Islet precursor cell (in vitro differentiated cells): Measurements from ENCODE around the gene CBX1.

Experiments
- DNase-seq: peaks from one replicate; pipeline ENCODE4 v3.0.0-alpha.2; 2018

The CBX1 gene

DNA sequence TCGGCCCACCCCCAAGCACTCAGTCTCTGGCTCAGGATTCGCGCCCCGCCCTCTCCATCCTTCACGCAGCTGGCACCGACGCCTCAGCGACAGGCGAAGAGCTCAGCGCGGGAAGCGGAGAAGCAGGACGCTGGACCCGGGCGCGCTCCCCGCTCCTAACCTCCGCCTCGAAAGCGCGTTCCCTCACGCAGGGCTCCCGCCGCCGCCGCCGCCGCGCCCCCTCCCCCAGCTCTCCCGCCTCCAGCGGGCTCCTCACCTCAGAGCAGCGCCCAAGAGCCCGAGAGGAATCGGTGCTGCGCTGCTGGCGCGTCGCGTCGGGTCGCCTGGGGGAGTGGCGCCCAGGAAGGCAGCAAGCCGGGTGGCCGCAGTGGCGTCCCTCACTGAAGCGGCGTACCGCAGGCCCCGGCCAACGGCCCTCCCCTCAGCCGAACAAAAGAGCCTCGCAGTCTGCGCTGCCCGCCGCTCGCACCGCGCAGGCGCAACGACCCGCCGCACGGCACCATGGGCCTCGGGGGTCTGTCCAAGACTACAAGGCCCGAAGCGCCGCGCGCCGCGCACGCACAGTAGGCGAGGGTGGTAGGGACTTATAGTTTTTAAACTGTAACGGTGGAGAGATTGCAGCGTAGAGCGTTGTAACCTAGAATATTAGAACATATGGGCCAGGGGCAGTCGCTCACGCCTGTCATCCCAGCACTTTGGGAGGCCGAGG is at the start of gene CBX1:
TSS of gene CBX1 (minus strand) at position 467 of the 709 bp plus-strand sequence. CDS start 24,474 bp downstream, outside the sequence.
- DNase-seq, result peak; percentile 99

DNA sequence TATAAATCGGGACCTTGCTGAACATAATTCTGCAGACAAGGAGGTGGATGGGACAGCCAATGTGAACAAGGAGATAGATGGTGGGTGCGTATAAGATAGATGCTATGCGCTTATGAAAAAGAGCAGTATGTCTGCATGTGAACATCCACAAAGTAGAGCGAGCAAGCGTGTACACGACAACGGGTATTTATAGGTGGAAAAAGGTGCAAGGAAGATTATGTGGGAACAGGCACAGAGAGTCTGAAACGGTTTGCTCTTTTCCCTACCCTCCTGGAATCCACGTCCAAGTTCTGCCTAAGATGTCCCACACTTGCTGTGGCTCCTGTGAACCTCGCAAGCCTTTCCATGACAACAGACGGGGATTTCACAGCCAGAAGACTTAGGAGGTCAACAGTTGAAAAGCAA is 49.3 kb upstream of the CBX1 start:
- no peak for DNase-seq

DNA sequence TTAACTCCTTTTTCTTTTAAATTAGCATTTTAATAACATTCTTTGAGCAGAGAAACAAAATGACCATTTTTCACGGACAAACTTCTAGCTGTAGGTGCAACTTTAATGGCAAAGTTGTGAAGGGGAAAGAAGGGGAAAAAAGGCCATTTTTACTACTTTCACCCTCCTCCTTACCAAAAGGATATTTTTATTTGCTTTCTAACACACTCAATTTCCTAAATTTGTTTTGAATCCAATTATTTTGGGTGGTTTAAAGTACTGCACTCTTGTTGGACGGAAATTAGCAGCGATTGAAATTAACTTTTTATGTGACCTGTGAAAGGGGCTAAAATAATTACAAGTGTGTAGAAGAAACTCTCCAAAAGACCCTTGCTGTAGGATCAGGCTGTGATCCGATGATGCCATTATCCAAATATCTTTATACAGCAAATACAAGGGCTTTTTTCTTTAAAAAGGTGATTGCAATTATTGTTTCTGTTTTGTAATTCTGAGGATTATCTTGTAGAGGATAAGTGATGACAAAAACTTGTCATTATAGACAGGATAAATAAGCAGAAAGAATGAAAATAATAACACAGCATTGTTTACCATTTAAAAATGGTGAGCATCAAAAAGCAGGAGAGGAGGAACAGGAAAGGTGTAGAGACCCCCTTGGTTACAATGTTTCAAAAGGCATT is 48.6 kb upstream of the CBX1 start:
- DNase-seq, result no peak

DNA sequence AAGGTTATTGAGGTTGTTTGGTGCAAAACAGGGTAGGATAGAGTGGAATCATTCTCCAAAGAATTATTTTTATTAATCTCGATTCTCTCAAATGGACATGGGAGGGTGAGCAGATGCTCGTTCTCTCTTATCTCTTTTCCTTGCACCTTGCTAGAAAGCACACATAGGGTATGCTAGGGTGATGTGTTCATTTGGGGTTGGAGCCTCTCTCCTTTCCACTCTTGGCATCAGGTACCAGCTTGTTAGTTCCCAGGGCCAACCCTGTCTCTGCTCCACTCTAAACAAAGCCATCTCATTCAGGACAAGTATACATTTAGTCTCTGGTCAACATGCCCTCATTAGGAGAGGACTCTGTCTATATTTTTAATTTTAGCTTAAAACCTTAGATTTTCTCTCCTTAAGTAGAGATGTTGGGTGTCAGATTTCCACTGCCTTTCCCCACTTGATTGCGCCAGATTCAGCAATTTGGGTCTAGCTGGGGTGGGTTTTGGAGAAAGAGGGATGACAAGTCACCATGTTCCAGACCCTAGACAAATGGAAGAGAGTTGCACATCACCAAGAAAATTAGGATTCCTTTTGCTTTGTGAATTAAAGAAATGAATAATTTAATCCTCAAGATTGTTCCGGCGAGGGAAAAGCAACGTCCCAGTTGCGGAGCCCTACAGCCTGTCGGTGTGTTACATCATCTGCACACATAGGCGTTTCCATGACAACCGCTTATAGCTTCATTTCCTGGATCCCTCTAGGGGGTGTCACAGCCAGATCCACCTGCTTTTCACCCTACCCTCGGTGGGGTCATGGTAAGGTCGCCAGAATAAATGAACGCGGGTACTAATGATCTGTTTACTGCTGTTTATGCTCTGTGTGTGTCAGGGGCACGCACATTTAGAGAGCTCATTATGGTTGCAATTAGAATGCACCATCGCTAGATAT is 47.8 kb upstream of the CBX1 start:
- no peak for DNase-seq

DNA sequence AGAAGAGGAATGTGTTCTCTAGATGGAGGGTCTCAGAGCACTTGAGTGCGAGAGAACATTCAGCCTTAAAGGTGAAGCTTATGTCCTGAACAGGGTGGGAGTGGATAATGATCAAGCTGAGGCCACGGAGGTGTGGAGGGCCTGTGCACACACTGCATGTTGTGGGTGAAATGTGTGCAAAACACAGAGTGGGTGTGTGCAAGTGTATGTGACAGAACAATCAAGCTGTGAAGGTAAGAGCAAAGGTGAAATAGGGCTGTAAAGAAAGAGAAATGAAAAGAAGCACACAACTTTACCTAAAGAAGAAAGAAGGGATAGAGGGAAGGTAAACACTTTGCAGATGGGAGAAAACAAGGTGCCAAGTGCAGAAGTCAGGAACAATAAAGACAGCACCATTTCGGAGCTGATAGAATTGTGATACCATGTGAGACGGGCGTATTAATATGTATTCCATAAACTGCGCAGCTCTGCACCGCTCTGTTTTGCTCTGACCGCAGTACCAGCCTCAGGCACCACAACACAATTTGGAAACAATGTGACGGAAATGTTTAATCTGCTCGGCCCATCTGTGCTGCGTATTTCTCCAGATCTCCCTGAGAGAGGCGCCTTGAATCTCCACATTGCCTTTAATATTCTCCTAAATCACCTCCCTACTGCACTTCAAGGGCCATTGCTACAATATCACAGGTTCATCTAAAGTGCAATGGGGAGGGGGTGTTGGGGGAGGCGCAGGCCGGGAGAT is 46.9 kb upstream of the CBX1 start:
- DNase-seq, result no peak

DNA sequence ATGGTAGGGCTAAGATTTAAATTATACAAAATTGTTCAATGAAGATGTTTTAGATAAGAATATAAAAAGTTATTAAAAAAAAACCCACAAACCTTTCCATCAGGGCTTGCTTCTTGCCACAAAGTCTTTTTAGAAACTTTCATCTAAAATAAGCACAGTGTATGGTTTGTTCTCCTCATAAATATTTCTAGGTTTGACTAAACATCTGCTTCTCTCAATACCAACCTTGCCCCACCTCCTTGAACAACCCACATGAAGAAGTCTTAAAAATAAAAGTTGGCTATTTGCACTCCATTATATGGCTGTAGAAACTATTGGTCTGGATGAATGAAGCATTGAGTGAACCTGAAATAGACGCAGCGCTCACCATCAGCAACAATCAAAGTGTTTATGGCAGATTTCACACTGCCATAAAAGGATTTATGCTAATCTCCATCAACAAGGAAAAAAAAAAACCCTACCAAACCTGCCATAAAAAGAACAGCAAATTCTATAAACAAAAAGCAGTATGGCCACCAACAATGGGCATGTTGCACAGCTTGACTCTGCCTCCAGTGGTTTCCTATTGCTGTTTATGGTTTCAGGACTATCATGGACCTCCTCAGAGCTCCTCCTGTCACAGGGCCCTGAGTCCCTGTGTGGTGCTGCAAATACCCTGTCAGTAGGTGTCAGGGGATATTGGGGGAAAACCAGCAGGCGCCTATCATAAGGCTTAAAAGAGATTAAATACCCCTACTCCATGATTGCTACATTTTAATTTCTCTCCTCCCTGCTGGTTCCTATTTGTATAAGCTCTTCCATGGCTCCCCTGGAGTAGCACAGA is 43.9 kb upstream of the CBX1 start:
- DNase-seq, result no peak

DNA sequence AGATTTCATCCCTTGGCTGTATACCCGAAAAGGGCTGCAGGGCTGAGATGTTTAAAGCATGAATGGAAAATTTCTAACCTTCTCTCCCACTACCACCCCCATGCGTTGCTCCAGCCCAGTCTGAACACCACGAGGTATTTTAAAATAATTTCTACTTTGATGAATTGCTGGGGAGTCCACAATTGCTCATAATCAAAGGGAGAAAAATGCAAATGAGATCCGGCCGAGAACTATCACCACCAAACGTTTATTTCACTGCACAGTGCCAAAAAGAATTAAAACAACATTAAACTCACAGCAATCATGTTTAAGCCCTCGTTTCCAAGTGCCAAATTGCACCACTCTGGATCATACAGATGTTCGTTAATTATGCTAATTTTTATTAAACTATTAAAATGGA is 43.0 kb upstream of the CBX1 start:
- DNase-seq, result no peak

DNA sequence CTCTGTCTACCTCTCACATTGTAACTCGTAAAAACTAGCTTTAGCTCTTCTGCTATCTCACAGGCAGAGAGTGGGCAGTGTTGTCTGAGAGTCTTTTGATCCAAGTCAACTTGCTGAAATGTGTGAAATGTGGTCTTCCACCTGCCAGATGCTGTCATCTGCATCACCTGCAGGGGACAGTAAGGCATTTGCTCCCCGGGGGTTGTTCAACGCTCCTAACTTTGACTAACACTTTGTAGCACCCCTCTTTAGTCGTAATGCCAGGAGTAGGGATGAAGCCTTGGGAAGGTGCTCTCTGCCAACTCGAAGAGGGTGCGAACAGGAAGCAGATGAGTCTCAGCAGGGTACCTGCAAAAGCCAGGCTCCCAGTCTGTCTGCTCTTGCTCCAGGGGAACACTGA is 42.4 kb upstream of the CBX1 start:
- DNase-seq, result no peak

DNA sequence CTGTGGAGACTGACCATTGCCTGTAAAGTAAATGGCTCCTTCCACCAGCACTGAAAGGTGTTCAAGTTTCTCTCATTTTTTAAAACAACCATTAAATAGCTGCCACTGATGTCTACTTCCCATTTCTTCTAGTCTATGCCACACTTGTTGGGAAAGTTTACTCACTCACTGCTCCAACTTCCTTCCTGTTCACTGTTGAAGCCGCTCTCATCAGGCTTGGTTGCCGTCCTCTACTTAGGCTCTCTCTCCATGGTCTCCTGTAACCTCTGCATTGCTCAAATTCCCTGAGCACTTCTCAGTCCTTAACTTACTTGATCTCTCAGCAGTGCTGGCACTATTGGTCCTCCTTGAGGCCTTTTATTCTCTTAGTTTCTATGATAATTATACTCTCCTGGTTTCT is 38.7 kb upstream of the CBX1 start:
- DNase-seq, result no peak

DNA sequence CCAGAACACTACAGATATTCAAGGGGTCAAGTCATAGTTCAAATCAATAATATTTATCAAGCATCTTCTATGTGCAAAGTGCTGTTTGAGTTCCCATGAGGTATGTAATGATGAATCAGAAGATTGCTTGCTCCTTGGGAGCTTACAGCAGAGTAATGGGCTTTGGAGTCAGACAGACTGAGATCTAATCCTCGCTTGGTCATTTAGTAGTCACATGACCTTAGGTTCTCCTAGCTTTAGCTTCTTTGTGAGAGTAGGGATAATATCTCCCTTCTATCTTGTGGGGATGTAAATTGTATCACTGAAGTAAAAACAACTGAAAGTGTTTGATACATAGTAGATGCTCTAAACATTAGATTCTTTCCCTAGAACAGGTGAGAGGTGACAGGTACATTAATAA is 36.4 kb upstream of the CBX1 start:
- DNase-seq, result no peak

DNA sequence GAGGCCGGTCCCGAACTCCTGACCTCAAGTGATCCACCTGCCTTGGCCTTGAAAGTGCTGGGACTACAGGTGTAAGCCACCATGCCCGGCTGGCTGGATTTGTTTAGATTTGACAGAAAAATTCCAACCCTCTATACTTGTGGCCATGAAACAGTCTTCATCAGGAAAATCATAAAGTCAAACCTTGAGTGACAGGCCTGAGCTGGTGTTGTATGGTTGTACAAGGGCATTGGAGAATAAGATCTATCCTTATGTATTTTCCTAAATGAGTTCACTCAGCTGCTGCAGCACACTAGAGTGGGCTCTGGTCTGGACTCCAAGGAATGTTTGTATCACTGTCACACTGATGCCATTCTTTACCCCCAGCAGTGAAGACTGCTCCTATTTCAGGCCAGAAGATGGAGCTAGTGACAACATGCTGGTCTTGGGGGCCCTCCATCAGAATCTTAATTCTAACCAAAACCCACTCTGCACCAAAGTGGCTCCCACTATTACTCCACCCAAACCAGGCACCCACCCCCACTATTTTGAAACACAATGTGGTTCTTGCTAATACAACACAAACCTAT is 33.7 kb upstream of the CBX1 start:
- no peak for DNase-seq

DNA sequence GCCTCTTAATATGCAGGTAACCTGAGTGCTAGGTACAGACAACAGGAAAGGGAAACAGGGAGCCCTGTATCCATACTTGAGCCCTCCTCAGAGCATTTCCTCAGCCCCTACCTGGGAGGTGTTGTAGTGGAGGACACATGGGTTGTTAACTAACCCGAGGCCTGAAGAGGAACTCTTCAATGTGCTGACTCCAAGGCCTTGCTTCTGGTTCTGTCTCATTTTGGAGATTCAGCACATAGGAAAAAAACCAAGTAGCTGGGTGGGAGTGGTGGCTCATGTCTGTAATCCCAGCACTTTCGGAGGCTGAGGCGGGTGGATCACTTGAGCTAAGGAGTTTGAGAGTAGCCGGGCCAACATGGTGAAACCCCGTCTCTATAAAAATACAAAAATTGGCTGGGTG is 31.1 kb upstream of the CBX1 start:
- no peak for DNase-seq

DNA sequence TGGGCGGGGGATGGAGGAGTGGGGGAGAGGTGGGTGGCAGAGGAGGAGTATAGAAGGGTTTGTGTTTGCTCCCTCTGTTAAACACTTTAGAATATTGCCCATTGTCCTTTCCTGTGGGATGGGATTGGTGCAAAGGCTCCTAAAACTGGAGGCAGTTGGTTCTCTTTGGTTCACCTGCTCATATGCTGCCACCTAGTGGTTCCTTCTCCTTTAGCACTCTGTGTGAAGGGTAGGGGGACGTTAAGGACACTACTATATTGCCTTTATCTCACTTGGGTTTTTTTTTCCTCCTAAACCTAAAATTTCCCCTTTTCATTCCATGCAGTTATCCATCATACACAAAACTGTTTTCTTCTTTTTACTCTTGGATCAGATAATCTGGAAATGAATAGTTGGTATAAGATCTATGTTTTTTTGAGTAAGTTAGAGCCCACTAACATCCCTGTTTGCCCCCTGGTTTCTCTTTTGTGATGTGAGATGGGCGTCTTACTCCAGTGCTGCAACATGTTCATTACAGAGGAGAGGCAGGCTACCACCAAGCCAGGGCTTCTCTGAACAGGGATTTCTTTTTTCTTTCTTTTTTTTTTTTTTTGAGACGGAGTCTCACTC is 30.0 kb upstream of the CBX1 start:
- DNase-seq, result peak; percentile 88

DNA sequence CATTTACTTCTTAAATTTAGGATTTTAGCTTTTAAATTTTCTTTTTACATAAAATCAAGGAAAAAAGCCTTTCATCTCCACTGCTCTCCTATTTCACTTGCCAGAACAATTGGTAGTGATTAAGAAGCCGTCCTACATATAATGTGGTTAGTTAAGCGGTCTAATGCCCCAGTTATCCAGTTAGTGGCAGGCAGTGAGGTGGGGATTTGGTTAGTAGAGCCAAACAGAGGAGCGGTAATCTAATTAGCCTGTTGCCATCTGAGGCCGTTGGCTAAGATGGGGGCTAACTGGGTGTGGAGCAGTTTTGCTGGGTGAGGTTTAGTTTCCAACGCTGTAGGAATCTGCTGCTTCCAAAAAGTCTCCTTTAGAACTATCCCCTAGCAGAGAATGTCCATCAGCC is 28.7 kb upstream of the CBX1 start:
- no peak for DNase-seq

DNA sequence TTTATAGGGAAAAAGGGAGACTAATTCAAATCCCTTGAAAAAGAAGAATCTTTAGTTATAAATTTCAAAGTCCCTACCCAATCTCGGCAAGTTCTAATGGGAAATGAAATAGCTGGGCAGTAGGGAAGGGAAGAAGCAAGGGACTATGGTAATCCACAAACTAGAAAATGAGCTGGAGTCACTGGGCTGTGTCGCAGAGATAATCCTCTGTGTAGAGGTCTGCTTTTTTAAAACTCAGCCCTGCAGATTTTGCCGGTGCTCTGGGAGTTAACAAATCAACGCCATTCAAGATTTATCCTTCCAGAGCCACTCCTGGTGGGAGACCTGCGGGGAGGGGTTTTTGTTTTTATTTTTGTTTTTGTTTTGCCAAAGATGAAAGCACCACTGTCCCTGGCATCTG is 27.1 kb upstream of the CBX1 start:
- DNase-seq, result no peak

DNA sequence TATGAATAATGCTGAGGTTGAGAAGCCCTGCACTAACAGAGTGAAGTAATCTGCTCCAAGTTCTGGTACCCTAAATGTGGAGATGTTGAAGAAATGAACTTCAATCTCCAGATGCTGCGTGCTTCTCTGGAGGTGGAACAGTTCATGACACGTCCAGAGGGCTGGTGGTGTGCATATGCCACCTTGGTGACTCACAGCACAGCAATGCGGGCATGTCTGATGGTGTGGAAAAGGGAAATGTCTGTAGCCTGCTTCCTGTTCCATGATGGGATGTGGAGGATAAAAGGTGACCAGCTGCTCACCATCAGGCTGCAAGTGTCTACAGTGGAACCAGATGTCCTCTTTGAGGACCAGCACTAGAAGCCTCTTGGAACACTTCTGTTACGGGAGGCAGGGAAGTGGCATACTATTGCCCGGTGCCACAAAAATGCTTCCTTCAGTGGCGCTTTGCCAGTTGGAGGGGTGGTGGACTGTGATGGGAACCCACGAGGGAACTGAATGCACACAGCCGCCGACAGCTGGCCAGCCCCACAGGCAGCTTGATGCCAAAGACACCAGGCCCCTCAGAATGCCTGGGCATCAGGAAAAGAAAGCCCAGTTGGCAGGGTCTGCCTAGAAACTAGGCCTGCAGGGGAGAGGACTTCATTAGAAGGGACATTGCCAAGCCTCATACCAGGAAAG is 26.2 kb upstream of the CBX1 start:
- DNase-seq, result peak; percentile 83

DNA sequence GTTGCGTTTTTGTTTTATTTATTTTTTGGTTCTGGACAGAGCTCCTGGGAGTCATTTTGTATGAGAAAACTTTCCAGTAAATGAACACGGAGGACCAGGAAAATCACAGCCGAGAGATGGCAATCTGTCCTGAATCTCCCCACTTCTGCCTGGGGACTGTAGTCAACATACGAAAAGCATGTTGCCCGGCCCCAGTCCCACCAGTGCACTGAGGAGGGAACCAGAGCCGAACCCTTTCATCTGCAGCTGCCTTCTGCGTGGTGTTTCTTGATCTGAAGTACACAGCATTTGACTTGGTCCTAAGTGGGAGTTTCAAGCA is 25.2 kb upstream of the CBX1 start:
- no peak for DNase-seq

DNA sequence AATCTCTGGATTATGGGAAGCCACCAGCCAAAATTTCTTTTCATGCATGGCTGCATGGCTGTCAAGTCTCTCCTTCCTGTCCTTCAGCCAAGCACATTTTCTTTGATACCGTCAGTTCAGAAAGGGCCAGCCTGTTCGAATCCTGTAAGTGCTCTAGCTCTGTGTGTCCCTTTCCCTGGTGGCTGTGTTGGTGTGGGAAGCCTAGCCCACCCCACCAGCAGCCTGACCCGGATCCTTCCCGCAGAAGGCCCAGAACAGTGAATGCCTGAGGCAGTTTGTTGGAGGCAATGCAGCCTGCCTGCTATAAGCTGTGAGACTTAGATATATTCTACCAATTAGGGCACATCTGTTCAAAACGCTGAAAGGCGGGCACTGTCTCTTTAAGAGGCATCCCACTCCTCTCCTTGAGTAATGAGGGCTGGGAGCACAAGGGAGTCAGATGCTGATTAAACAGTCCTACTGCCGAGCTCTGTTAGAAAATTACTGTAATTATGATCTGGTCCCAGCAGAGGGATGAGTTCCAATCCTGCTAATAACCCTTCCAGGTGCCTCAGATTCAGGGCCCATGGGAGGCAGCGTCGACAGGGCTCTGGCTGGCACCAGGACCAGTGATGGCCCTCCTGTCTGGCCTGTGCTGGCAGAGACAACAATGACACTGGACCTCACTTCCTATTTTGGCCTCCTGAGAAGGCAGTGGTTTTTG is 24.7 kb upstream of the CBX1 start:
- no peak for DNase-seq

DNA sequence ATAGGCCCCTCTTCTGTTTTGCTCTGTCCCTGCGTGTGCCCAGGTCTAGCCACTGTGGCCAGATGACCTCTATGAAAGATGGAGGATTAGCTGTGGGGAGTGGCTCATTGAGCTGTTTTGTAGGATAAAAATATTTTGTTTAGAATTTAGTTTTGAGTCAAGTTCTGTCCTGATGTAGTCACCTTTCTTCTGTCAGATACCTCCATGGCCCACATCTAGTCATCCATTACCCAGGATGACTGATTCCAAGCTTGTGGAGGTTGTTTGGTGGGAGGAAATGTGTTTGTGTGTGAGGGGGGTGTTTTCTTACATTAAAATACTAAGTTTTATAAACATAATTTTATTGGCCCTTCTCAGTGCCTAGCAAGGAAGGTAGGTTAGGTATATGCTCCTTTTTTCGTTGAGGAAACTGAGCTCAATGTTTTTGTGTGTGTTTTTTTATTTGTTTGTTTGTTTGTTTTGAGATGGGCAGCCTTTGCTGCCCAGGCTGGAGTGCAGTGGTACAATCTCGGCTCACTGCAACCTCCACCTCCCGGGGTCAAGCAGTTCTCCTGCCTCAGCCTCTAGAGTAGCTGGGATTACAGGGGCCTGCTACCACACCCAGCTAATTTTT is 22.6 kb upstream of the CBX1 start:
- DNase-seq, result no peak

DNA sequence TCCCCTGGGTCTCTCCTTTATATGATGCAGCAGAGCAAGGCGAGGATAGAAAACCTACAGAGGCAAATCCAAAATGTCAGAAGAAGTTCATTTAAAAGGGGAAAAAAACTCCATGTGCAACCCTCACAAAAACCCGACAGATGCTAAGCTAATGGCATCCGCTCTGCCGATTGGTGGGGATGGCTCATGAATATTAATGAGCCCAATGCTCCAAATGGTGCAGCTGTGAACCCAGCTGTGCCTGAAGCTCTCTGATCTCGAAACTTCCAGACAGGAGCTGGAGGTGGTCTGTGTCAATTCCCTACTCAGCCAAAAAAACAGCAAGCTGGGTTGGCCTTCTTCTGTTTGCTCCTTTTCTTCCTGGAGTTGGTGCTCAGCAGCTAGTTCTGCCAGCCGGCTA is 21.8 kb upstream of the CBX1 start:
- no peak for DNase-seq
